Caco-2 (cell line): ENCODE data around the gene OLR1. TPM values are rescaled to one million over a fixed set of nuclear protein-coding genes. Genes with fewer than 3 reads are reported as not detected.

Experiments used
- BruUV-seq: library from RNA; stranded (reverse); fragments of 400-500 nt; replicated peaks from 2 replicates; lab custom pipeline; 2021; lab: Mats Ljungman, UMichigan
- CTCF ChIA-PET: fragments of 300-600 bp; sonication (Branson Sonifier 250); formaldehyde crosslinking; loops from one replicate; lab custom pipeline; 2022; ENCODE audit warnings: antibody characterized with exemption; lab: Charles Lee
- POLR2A ChIA-PET: fragments of 300-600 bp; sonication (Branson Sonifier 250); formaldehyde crosslinking; loops from one replicate; lab custom pipeline; 2022; ENCODE audit warnings: antibody characterized with exemption; lab: Charles Lee
- DNase-seq, 2 experiments: peaks; one replicate each; pipeline versions ENCODE4 v3.0.0 to v3.0.0-alpha.2; 2020 to 2022
- H3K27me3 ChIP-seq: replicated peaks from 2 replicates; pipeline ENCODE4 v1.6.0; 2011; ENCODE audit warnings: low read length; ENCODE audit not compliant: control insufficient read depth, insufficient read depth
- H3K36me3 ChIP-seq: 2 replicates; pipeline ENCODE4 v1.5.1; 2011; ENCODE audit warnings: low read length; ENCODE audit not compliant: control insufficient read depth, insufficient read depth
- H3K4me1 ChIP-seq: fragments of 250-450 bp; sonication (Bioruptor Pico); 2 replicates; pipeline ENCODE4 v1.5.1; 2020; ENCODE audit warnings: mild to moderate bottlenecking
- H3K4me3 ChIP-seq: 2 replicates; pipeline ENCODE4 v1.5.1; 2011; ENCODE audit warnings: low read depth, mild to moderate bottlenecking, control low read depth, low read length
- H3K9me3 ChIP-seq: fragments of 250-450 bp; sonication (Bioruptor Pico); 2 replicates; pipeline ENCODE4 v1.5.1; 2020; ENCODE audit warnings: mild to moderate bottlenecking, moderate library complexity
- H3K27ac Mint-ChIP-seq: one replicate; pipeline ENCODE4 v1.8.0; 2022; ENCODE audit warnings: mixed read lengths; ENCODE audit not compliant: unreplicated experiment
- H3K27me3 Mint-ChIP-seq: one replicate; pipeline ENCODE4 v1.8.0; 2022; ENCODE audit warnings: mixed read lengths; ENCODE audit not compliant: insufficient read depth, unreplicated experiment
- H3K36me3 Mint-ChIP-seq: one replicate; pipeline ENCODE4 v1.8.0; 2022; ENCODE audit warnings: mild to moderate bottlenecking, mixed read lengths; ENCODE audit not compliant: insufficient read depth, unreplicated experiment
- H3K4me1 Mint-ChIP-seq: one replicate; pipeline ENCODE4 v1.8.0; 2022; ENCODE audit warnings: low read depth, mixed read lengths; ENCODE audit not compliant: unreplicated experiment
- H3K4me3 Mint-ChIP-seq: one replicate; pipeline ENCODE4 v1.8.0; 2022; ENCODE audit warnings: mild to moderate bottlenecking, moderate library complexity, mixed read lengths; ENCODE audit not compliant: unreplicated experiment
- H3K9me3 Mint-ChIP-seq: one replicate; pipeline ENCODE4 v1.8.0; 2022; ENCODE audit warnings: mixed read lengths; ENCODE audit not compliant: unreplicated experiment
- CTCF ChIP-seq, 2 experiments: fragments of 200-600 bp in 1 of 2; IDR thresholded peaks; 1 replicate in 1 of 2; 2 replicates in 1 of 2; pipeline versions ENCODE4 v1.5.1 to v1.8.0; 2011 to 2022; ENCODE audit warnings: antibody characterized with exemption in 1 of 2, control low read depth in 1 of 2, inconsistent platforms in 1 of 2, low read depth in 1 of 2, low read length in 1 of 2, mild to moderate bottlenecking in 1 of 2, moderate library complexity in 1 of 2; ENCODE audit not compliant: insufficient read depth in 1 of 2, severe bottlenecking in 1 of 2, unreplicated experiment in 1 of 2
- intact Hi-C: fragments of 100-400 bp; cut with micrococcal nuclease; formaldehyde crosslinking; loops from one replicate; pipeline ENCODE4 v1.10.0; 2022; ENCODE audit not compliant: unreplicated experiment
- total RNA-seq: library from RNA; stranded (reverse); gene quantifications from 2 replicates; pipeline ENCODE4 v1.2.3, GENCODE V29; 2022

OLR1 gene
- total RNA-seq, 1 experiment from 2014 or later = 183 TPM

GRCh38 chr12:10155966-10156365 lies 16.0 kb downstream of the OLR1 start:
- ChIA-PET CTCF (no interaction called here), POLR2A (no interaction called here)
- H3K4me1 Mint-ChIP-seq = peaks cover 6% of the 10 kb centered on the region
- H3K4me1 ChIP-seq = peaks cover 5% of the 10 kb centered on the region; the same call in 1 of the 2 replicates
- H3K36me3 Mint-ChIP-seq = peaks cover 59% of the 10 kb centered on the region
- no TSS peak for BruUV-seq
- H3K27me3 Mint-ChIP-seq = no peaks in the 10 kb centered on the region
- intact Hi-C loops = no loop called here
- no peak overlapping the region for H3K27ac Mint-ChIP-seq
- H3K9me3 ChIP-seq = no peaks in the 10 kb centered on the region; the same call in 1 of the 2 replicates
- no peak for TF ChIP-seq CTCF (IDR thresholded peaks at IDR 0.05; ENCODE audit: insufficient read depth in 1 of 2, low read depth in 1 of 2, low read length in 1 of 2, severe bottlenecking in 1 of 2, unreplicated experiment in 1 of 2)
- H3K27me3 ChIP-seq = no peaks in the 10 kb centered on the region
- no peak overlapping the region for H3K4me3 Mint-ChIP-seq
- H3K36me3 ChIP-seq = no peaks in the 10 kb centered on the region
- no peak overlapping the region for H3K4me3 ChIP-seq
- DNase-seq = no peak
- no peaks in the 10 kb centered on the region for H3K9me3 Mint-ChIP-seq

- TF ChIP-seq CTCF (IDR thresholded peaks at IDR 0.05; ENCODE audit: insufficient read depth in 1 of 2, low read depth in 1 of 2, low read length in 1 of 2, severe bottlenecking in 1 of 2, unreplicated experiment in 1 of 2) = no peak
- intact Hi-C loops = no loop called here
- no peaks in the 10 kb centered on the region for H3K36me3 ChIP-seq
Observed at GRCh38 chr12:10154145-10154496, 17.8 kb downstream of the OLR1 start.

GRCh38 chr12:10153271-10154144 lies 18.4 kb downstream of the OLR1 start:
- intact Hi-C loops = loop anchor here (1.0 kb wide), 5 partner anchors 16 to 409 kb away; partner anchors contain the start of gene GABARAPL1
- H3K36me3 ChIP-seq = no peaks in the 10 kb centered on the region
- peaks cover 5% of the 10 kb centered on the region; the same call in 1 of the 2 replicates for H3K4me1 ChIP-seq
- peak; percentile 81 to 98 for TF ChIP-seq CTCF (IDR thresholded peaks at IDR 0.05; ENCODE audit: insufficient read depth in 1 of 2, low read depth in 1 of 2, low read length in 1 of 2, severe bottlenecking in 1 of 2, unreplicated experiment in 1 of 2)
- peaks cover 34% of the 10 kb centered on the region for H3K36me3 Mint-ChIP-seq
- H3K27me3 ChIP-seq = no peaks in the 10 kb centered on the region
- peak overlapping the region; percentile 77 for H3K27ac Mint-ChIP-seq
- CTCF ChIA-PET = interaction anchor here (0.8 to 3.3 kb wide), 12 partner anchors 10 to 144 kb away, joined by 3 to 80 read pairs (median 6); partner anchors contain the start of gene GABARAPL1
- peak overlapping the region; percentile 77 for H3K4me3 Mint-ChIP-seq
- H3K9me3 Mint-ChIP-seq = no peaks in the 10 kb centered on the region
- no TSS peak for BruUV-seq
- POLR2A ChIA-PET = interaction anchor here (0.5 to 1.3 kb wide), 3 partner anchors 23 to 59 kb away, joined by 5 to 6 read pairs (median 5); partner anchors contain the start of gene GABARAPL1
- DNase-seq = peak; percentile 78 to 80
- H3K9me3 ChIP-seq = no peaks in the 10 kb centered on the region; the same call in 1 of the 2 replicates
- H3K27me3 Mint-ChIP-seq = no peaks in the 10 kb centered on the region
- peak overlapping the region; percentile 31 for H3K4me3 ChIP-seq
- H3K4me1 Mint-ChIP-seq = peaks cover 6% of the 10 kb centered on the region

More at GRCh38 chr12:10154145-10154496, 17.8 kb downstream of the OLR1 start:
- DNase-seq = no peak
- Histone ChIP-seq H3K9me3 (no peaks in the 10 kb centered on the region; the same call in 1 of the 2 replicates), H3K27me3 (no peaks in the 10 kb centered on the region), H3K4me3 (no peak overlapping the region), H3K4me1 (peaks cover 5% of the 10 kb centered on the region; the same call in 1 of the 2 replicates)
- Mint-ChIP-seq H3K9me3 (no peaks in the 10 kb centered on the region), H3K27me3 (no peaks in the 10 kb centered on the region), H3K4me1 (peaks cover 6% of the 10 kb centered on the region), H3K27ac (peak overlapping the region; percentile 77), H3K4me3 (peak overlapping the region; percentile 77), H3K36me3 (peaks cover 40% of the 10 kb centered on the region)
- BruUV-seq = no TSS peak
- ChIA-PET POLR2A (interaction anchor here (0.6 kb wide), 1 partner anchor 16 kb away, joined by 3 read pairs; no protein-coding TSS in a partner anchor), CTCF (interaction anchor here (0.6 to 1.7 kb wide), 5 partner anchors 15 to 60 kb away, joined by 3 to 9 read pairs (median 5); partner anchors contain the start of gene GABARAPL1)
